Measurements from ENCODE around the gene PLEKHG4B.
"Not testable (repeated sequence)": the region's sequence is repeated elsewhere in the genome, so short reads cannot be mapped to it uniquely, and the experiment has no call there.

The PLEKHG4B gene, protein sequence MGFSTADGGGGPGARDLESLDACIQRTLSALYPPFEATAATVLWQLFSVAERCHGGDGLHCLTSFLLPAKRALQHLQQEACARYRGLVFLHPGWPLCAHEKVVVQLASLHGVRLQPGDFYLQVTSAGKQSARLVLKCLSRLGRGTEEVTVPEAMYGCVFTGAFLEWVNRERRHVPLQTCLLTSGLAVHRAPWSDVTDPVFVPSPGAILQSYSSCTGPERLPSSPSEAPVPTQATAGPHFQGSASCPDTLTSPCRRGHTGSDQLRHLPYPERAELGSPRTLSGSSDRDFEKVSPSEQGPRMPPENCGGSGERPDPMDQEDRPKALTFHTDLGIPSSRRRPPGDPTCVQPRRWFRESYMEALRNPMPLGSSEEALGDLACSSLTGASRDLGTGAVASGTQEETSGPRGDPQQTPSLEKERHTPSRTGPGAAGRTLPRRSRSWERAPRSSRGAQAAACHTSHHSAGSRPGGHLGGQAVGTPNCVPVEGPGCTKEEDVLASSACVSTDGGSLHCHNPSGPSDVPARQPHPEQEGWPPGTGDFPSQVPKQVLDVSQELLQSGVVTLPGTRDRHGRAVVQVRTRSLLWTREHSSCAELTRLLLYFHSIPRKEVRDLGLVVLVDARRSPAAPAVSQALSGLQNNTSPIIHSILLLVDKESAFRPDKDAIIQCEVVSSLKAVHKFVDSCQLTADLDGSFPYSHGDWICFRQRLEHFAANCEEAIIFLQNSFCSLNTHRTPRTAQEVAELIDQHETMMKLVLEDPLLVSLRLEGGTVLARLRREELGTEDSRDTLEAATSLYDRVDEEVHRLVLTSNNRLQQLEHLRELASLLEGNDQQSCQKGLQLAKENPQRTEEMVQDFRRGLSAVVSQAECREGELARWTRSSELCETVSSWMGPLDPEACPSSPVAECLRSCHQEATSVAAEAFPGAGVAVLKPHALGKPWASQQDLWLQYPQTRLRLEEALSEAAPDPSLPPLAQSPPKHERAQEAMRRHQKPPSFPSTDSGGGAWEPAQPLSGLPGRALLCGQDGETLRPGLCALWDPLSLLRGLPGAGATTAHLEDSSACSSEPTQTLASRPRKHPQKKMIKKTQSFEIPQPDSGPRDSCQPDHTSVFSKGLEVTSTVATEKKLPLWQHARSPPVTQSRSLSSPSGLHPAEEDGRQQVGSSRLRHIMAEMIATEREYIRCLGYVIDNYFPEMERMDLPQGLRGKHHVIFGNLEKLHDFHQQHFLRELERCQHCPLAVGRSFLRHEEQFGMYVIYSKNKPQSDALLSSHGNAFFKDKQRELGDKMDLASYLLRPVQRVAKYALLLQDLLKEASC (N-terminal part only)

DNA sequence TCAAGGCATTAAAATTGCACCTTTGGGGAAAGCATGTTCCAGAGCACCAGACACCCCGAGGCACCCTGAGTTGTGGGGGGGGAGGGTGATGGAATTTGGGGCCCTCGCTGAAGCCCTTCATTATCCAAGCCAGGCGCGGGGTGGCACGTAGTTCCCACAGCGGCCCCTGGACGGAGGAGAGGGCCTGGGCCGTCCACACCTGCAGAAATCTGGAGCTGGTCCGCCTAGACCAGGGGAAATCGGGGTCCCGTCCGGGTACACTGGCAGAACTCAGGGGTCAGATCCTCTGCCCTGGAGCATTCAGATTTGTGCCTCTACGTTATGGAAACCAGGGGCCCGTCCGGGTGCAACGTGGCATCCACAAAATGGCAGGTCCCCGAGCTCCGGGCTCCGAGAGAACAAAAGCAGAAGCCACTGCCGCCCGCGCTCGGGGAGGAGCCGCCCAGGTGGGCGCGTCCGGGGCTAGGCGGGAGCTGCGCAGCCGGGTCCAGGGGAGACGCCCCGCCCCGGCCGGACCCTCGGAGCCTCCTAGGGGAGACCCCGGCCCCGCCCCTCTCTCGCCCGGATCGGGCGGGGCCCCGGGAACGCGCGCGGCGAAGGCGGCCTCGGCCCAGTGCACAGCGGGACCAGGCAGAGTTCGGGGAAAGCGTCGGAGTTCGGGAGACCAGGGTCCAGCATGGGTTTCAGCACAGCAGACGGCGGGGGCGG is at the start of gene PLEKHG4B:
Gene PLEKHG4B, plus strand, starts transcription at position 613 of the 708 bp plus-strand sequence. Its CDS starts 64 bp downstream, at position 677.
- DNase-seq = no peak

DNA sequence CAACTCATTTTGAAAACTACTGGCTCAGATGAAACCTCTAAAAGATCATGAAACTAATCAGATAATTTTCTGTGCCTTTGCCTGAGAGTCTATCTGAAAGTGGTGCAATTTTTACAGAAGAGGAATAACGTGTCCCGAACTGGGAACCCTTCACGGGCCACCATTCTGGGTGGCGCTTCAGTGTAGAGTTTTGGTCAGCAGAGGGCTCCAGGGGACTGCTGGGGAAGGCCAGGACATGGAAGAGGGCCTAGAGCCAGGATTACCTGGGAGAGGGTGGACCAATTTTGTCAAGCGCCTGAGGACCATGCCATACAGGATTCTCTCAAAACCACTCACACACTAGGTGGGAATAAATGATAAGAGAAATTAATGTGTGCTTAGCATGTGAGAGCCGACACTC is 49.7 kb upstream of the PLEKHG4B start:
- DNase-seq = no peak

DNA sequence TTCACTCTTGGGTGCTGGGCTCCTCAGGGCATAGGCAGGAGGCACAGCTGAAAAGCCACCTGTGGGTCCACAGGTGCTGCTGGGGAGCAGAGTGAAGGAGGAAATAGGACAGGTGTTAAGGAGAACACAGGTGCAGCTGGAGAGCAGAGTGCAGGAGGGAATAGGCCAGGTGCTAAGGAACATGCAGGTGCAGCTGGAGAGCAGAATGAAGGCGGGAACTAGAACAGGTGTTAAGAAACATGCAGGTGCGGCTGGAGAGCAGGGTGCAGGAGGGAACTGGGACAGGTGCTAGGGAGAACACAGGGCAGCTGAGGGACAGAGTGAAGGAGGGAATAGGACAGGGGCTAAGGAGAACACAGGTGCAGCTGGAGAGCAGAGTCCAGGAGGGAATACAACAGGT is 43.8 kb upstream of the PLEKHG4B start:
- DNase-seq = no peak

DNA sequence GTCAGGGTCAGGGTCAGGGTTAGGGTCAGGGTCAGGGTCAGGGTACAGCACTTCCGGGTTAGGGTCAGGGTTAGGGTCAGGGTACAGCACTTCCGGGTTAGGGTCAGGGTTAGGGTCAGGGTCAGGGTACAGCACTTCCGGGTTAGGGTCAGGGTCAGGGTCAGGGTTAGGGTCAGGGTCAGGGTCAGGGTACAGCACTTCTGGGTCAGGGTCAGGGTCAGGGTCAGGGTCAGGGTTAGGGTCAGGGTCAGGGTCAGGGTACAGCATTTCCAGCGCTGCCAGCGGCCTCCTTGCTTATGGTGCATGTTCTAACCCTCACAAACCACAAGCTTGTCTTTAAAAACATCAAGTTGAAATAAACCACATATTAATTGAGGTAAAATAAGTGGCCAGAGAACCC is 42.4 kb upstream of the PLEKHG4B start:
- not testable (repeated sequence) for DNase-seq

DNA sequence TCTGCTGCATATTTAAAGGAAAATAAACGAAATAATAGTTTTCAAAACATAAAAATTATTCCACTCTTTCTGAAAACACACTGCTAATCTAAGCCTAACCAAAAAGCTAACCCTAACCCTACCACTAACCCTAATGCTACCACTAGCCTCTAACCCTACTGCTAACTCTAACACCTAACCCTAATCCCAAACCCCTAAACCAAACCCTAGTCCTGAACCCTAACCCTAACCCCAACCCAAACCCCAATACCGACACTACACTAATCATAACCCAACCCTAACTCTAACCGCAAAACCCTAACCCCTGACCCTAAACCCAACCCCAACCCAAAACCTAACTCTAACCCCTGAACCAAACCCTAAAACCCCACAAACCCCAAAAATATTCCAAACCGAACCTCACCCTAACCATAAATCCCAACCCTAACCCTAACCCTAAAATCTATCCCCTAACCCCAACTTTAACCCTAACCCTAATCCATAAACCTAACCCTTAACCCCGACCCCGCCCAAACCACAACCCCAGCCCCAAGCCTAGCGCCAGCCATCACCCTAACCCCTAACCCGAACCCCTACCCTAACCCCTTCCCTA is 41.9 kb upstream of the PLEKHG4B start:
- DNase-seq = no peak

DNA sequence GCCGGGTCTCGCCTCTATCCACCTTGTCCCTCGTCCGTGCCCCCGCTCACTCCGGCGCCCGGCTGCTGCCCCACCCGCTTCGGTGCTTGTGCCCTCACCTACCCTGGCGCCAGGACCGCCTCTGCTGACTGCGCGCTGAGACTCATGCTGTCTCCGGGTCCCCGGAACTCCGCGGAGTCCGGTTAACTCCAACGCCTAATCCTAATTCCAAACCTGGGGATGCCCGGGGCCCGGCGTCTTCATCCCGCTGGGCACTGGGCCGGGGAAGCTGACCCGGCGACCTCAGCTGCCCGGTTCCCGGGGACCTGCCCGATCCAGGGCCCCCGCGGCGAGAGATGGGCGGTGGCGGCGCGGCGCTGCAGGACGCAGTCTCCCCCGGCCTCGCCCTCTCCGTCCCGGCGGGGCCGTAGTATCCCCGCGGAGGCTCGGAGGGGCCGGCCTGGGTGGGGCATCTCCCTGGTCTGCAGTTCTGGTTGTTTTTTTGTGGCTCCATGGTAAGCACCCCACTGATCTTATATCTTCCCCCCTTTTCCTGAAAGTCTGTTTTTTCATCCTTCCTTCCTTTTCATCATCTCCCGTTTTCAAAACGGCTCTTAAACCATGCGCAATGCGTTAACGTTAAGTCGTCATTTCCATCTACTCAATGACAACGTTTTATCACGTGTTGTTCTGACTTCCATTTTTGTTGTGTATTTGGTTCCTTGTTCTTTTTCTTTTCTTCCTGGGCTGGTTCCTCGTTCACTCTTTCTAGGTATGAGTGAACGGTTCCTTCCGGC is 41.1 kb upstream of the PLEKHG4B start:
- no peak for DNase-seq

DNA sequence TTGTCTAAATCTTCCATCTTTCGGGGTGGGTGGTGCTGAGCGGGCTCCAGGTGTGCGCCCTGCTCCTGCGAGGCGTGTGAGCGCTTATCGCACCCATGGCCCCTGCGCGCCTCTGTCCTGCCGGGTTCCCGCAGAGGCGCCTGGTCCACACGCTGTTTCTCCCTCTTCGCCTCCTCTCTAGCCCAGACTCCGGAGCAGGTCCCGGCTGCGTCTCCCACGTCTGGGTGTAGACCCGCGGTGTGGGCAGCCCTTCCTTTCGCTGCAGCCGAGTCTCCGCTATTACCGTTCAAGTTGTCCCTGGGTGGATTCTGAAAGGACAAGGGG is 40.5 kb upstream of the PLEKHG4B start:
- no peak for DNase-seq

DNA sequence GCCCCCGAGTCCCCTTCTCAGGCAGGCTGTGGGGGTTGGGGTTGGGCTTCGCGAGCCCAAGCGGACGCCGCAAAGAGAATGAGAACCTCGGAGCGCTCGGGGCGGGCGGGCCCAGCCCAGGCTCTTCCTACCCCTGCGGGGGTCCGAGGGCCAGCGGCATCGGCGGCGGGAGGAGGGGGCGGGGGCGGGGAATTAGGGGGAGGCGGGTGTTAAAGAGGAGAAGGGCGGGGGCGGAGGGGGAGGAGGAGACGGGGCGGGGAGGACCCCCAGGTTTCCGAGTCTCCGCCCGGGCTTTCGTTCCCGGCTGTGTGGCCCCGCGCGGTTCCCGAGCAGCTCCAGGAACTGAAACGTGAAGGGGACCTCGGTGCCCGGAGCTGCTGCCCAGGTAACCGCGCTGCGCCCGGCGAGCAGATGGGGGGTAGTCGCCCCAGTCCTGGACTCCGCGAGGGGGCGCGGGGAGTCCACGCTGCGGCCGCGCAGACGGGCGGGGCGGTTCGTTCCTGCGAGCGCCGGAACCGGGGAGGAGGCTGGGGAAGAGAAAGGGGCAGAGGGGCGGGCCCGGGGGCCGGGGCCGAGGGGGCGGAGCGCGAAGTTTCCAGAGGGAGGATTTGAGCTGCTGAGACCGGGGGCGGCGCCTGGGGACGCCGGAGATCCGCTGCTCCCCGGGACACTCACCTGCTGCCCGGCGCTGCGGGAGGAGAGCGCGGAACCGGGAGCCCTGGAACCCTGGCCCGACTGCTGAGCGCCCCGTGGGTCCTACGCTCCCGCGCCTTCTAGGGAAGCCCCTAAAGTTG is 38.4 kb upstream of the PLEKHG4B start:
- DNase-seq = peak; percentile 30

DNA sequence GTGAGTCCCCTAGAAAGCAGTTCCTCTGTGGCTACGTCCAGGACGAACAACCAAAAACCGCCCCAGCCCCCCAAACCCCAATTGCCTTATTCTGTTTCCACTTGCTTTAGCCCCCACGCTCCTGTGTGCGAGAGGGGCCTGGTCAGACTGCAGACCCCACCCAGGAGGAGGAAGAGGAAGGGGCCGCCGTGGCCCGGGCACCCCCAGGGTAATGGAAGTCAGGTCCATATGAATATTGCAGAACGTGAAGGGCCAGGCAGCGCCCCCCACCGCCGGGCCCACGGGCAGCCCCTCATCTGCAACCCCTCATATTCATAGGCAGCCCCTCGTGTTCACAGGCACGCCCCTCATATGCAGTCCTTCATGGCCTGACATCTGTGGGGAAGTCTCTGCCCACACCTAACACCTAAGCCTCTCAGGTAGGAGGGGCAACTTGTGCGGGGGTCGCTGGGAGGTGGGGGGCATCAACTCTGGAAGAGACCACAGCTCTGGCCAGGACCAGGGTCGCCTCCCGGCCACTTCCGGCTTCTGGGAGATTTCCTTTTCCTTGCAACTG is 37.7 kb upstream of the PLEKHG4B start:
- no peak for DNase-seq

DNA sequence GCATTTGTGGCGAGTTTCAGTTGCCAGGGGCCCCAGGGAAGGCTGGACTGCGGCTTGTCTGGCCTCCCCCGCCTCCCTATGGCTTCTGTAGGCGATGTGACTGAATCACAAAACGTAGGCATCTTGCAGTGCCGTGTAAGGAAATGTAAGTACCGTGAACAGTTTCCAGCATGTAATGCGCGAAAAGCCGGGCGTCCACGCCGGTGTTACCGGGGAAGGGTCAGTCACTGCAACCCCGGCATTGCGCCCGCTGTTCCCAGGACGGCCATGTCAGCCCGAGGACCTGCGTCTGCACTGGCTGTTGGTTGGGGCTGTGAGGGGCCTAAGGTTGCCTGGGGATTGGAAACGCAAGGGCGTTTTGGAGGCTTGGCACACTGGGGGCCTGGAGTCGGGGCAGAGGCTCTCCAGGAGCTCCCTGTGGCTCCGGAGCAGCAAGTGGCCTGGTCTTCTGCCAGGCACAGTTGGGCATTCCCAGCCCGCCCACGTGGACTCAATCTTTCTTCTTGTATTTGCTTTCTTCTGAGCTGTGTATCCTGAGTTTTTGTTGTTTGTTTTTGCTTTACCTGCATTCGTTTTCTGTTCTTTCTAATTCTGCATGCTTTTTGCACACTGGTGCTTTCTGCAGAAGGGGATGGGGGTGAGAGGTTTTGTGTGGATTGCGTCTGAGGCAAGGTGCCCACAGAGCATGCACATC is 36.9 kb upstream of the PLEKHG4B start:
- DNase-seq = no peak

DNA sequence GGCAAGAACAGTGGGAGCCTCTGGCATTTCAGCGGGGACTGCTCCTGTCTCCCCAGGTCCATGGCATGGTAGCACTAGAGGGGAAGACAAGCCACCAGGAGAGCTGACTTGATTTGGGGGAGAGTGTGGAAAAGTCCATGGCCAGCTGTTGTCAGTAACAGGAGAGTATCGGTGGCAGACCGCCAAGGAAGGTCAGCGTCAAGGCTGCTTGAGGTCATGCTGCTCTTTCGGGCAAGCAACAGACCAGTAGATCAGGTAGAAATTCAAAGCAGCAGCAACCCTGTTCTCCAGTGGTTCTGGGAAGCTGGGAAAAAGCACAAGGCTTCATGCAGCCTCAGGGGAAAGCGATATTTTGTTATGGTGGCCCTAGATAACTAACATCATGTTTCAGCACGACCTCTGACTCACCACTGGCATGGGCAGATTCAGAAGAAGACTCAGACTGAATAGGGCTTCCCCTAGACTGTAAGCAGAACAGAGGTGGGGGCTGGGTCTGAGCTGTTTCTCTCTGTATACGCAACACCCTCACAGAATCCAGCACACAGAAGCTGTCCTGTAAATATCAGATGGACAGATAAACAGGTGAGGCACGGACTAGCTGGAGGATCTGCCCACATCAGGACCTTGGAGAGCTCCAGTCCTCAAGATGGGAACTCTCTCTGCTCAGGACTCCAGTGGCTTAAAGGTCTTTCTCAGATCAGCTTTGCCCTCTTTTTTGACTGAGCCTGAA is 35.2 kb upstream of the PLEKHG4B start:
- DNase-seq = no peak

DNA sequence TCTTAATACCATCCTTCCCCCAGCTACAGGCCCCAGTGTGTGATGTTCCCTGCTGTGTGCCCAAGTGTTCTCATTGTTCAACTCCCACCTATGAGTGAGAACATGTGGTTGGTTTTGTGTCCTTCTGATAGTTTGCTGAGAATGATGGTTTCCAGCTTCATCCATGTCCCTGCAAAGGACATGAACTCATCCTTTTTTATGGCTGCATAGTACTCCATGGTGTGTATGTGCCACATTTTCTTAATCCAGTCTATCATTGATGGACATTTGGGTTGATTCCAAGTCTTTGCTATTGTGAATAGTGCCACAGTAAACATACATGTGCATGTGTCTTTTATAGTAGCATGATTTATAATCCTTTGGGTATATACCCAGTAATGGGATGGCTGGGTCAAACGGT is 31.7 kb upstream of the PLEKHG4B start:
- DNase-seq = not testable (repeated sequence)

DNA sequence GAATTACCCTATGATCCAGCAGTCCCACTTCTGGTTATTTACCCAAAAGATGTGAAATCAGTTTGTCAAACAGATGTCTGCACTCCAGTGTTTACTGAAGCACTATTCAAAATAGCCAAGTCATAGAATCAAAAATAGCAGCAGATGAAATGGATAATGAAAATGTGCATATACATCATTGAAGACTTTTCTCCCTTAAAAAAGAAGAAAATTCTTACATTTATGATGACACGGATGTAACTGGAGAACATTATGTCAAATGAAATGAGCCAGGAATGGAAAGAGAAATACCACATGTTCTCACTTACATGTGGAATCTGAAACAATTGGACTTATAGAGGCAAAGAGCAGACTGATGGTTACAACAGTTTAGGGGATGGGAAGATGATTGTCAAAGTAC is 21.5 kb upstream of the PLEKHG4B start:
- no peak for DNase-seq

DNA sequence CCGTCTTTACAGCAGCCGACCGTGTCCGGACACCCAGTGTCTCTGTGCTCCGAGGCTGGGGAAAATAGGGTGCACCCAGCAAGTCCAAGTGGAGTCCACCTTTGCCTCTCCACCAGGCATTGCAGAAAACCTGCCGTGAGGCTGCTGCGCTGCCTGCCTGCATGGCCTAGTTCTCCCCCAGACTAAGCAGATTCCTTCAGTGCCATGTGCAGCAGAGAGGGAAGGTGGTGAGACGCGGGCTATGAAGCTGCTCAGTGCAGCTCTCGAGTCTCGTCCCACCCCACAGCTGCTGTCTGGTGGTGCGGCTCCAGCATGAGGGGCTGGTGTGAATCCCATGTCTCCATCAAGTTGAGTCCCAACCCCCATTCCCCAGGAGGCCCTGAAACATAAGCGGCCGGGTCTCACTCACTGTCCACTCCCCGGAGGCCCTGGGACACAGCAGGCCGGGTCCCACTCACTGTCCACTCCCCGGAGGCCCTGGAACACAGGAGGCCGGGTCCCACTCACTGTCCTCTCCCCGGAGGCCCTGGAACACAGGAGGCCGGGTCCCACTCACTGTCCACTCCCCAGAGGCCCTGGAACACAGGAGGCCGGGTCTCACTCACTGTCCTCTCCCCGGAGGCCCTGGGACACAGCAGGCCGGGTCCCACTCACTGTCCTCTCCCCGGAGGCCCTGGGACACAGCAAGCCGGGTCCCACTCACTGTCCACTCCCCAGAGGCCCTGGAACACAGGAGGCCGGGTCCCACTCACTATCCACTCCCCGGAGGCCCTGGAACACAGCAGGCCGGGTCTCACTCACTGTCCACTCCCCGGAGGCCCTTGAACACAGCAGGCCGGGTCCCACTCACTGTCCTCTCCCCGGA is 19.4 kb upstream of the PLEKHG4B start:
- DNase-seq = not testable (repeated sequence)

DNA sequence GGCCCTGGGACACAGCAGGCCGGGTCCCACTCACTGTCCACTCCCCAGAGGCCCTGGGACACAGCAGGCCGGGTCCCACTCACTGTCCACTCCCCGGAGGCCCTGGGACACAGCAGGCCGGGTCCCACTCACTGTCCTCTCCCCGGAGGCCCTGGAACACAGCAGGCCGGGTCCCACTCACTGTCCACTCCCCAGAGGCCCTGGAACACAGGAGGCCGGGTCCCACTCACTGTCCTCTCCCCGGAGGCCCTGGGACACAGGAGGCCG is 18.9 kb upstream of the PLEKHG4B start:
- DNase-seq = not testable (repeated sequence)

DNA sequence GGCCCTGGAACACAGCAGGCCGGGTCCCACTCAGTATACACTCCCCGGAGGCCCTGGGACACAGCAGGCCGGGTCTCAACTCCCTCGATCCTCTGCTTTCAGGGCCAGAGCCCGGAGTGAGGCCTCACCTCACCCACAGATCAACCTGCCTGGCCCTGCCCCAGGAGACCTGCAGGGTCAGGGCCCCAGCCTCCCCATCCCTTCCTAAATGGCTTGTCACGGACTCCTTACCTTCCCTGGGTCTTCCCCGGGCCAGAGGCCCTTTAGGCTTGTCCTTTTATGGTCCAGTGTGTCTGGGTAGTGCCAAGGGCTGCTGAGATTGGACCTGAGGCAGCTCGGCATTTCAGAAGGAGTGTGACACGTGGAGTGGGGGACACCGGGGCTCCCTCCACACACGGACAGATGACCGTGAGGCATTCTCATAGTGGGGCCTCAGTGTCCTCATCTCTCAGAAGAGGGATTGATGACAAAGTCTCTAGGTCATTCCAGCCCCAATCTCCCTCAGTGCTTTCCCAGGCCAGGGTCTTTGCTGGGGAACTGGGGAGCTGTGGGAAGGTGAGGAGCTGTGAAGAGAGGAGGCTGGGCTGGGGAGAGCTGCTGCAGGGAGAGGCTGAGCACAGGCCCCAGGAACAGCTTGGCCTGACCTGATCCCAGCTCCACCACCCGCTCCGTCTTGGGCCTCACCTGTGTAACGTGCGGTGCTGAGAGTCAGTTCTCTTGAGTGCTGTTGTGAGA is 18.0 kb upstream of the PLEKHG4B start:
- no peak for DNase-seq

DNA sequence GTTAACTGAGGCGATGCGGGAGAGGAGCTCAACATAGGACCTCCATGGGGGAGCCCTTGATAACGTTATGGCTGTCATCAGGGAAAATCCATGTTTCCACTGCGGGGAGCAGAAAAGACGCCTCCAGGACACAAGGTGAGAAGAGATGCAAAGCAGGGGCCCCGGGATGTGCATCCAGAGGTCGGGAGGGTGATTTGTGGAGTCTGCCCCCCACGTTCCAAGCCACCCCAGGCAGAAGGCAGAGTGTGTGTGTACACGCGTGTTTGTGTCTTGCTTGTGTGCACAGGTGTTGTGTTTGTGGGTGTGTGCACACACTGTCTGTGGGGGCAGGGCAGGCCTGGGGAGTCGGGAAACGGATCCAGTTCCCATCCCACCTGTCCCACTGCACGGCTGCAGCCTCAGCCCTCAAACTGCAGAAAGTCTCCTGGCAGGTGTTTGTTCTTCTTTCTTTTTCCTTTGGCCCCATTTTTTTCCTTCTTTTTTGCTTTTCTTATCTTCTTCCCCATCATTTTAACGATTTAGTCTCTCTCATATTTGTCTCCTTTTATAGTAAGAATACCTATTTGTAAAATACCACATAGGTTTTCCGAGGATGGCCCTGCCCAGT is 17.4 kb upstream of the PLEKHG4B start:
- DNase-seq = no peak

All from stimulated activated CD4-positive, alpha-beta T cell treated with anti-CD3 and anti-CD28 coated beads, Interleukin-1b, Interleukin-23, amount 100 ng/mL, for 48 hours (primary cell).